HG02759 (cell line): ENCODE data around the gene TMEM145.

Experiments
- ATAC-seq: cut with Tn5 transposase; IDR thresholded peaks from one replicate; pipeline ENCODE4 v1.9.1; 2021; ENCODE audit warnings: mild to moderate bottlenecking, moderate library complexity; ENCODE audit not compliant: unreplicated experiment

The TMEM145 gene

DNA sequence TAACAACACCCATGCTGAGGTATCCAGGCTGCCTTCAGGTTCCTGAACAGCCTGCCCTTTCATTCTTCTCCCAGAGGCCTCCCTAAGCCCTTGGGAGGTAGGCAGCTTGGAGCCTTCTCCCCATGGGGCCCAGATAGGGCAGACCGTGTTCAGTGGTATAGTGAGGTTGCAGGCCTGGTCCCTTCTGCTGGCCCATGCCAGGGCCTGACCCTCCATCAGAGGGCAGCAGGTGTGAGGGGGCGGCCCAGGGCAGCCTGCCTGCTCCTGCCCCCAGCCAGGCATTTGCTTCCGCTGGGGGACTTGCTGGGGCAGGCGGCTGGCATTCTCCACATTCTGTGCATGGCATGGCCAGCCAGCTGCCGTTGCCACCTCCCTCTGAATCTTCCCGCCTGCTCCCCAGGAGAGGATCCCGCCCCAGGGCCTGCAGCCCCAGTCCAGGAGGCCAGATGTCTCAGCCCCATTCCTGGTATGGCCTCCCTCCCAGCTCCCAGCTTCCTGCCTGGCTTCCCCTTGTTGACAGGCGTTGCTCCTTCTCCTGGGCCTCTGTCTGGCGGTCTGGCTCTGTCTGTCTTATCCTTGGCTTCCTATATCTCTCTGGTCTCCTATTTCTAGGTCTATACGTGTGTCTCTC, 35.2 kb upstream of the TMEM145 start:
- ATAC-seq, result no peak

- ATAC-seq, result no peak
Measured at GRCh38 chr19:42278452-42279154, 34.5 kb upstream of the TMEM145 start.

- ATAC-seq, result no peak
Measured at GRCh38 chr19:42279155-42279901, 33.8 kb upstream of the TMEM145 start.

DNA sequence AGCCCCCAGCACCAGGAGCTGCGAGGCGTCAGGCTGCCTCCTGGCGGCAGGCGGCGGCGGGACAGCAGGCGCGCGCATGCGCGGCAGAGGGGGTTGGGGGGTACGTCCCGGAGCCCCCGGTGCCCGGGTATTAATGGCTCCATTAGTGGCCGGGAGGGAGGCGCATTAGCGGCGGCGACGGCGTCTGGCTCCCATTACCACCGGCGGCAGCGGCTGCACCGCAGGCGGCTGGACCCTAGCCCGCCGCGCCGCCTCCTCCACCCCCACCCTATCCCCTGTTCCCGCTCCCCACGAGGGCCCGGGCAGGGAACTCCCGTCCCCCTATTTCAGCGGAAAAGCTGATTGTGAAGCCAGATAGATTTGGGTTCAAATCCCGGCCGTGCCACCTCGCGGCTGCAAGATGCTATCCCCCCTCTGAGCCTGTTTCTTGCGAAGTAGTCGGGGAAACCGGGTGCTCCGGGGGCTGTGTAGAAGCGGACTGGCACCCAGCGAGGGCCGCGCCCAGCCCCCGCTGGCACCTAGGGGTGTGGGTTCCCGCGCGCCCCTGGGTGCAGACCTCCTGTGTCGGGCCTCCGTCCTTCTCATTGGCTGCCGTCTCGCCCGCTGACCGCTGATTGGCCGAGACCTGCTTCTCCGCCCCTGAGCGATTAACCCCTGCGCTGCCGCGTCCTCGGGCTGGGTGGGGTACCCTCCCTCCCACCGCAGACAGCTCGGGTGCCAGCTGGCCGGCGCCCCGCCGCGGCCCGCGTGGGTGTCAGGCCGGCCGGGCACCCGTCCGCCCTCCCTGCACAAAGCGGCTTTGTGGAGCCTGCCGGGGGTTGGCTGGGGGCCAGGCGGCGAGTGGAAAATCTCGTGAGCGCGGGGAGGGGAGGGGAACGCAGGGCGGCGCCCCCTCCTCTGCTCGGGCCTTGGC, 33.0 kb upstream of the TMEM145 start:
- ATAC-seq, result peak; percentile 35

DNA sequence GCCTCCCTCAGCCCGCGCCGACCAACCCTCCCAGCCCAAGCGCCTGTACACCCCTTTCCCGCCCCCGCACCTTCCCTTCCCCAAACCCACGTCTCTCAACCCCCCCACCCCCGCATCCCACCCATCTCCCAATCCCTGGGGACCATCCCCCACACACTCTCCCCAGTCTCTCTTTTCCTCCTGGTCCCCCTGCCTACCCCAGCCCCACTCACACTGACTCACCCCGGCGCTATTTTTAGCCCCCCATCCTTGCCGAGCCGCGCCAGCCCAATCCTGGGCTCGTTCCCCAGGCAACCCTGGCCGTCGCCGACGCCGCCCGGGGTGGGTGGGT, 32.3 kb upstream of the TMEM145 start:
- ATAC-seq, result no peak

GRCh38 chr19:42281146-42281826, 31.8 kb upstream of the TMEM145 start:
- no peak for ATAC-seq

DNA sequence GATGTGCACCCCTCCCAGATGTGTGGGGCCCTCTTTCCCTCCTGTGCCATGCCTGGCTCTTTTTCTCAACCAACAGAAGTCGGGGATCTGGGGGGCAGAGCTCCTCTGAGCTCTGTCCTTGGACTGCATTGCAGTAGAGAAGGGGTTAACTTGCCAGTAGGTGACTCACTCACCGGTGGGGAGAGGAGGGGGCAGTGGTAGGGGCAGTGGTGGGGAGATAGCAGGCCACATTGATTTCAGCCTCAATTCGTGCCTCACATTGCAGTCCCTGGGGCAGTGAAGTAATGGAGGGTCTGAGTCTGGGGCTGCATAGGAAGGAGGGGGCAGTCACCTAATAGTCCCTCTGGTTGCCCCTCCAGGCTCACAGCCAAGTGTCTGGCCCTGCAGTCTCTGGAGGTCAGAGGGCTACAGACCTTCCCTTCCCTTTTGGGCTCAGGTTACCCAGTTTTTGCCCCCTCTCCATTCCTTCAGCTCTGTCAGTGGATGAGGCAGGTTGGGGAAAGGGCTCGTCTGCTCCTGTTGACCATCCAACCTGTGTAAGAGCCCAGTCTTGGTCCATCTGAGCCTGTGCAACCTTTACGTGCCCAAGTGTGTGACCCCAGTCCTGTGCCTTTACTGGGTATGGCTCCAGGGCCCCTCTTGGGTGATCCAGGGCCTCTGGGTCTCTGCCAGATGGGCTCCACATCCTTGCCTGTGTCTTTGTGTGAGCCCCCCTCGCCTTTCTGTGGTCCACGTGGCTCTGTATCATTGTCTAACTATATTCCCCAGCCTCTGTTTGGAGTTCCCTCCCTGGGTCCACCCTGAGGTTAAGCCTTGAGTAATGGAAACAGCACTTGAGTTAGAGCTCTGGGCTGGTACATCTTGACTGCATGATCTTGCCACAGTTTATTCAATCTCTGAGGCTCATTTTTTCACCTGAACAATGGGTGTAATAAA, 31.0 kb upstream of the TMEM145 start:
- no peak for ATAC-seq

DNA sequence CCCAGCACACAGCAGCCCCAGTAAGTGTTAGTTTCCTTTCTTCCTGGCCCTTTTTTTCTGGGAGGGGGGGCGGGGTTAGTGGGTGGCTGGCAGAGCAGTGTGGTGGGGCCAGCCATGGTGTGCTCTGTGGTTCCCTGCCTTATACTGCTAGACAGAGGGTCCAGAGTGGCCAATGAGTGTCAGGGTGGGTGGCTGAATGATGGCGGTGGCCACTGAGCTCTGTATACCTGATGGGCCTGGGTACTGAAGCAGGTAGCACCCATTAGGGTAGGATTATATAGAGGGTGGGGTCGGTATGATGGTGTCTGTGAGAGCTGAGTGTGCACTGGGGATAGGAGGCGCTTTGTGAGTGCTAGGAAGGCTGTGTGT, 30.3 kb upstream of the TMEM145 start:
- no peak for ATAC-seq

DNA sequence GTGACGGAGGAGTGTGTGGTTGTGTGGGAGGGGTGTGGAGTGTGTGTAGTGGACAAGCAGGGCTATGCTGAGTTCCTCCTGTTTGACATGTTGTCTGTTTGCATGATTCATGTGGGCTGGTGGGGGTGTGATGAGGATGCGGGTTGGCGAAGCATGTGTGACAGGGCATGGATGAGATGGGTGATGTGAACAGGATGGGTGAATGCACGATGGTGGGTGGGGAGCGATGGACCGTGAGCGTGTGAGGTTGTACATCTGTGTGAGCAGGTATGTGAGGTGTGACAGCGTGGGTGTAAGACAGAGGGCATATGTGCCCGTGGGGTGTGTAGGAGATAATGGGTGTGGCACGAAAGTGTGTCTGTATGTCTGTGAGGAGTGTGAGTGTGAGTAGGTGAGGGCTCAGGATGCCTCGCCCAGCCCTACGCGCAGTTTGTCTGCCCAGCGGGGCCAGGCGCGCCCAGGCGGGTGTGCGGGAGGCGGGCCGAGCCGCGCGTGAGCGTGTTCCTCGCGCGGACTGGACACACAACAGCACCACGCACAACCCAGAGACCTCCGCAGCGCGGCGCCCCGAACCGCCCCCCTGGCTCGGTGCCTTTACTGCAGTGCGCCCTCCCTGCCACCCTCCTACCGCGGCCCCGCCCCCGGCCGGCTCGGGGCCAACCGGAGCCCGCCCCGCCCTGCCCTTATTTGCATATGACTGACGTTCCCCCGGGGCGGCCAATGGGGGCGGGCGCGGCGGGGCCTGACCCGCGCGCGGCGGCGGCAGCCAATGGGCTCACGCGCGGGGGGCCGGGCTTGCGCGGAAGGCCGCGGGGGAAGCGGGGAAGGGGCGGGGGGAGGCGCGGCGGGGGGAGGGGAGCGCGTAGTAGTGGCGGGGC, 29.7 kb upstream of the TMEM145 start:
- ATAC-seq, result peak; percentile 50

- peak; percentile 43 for ATAC-seq
Measured at GRCh38 chr19:42284066-42284501, 29.0 kb upstream of the TMEM145 start.

- no peak for ATAC-seq
Measured at GRCh38 chr19:42284591-42285341, 28.3 kb upstream of the TMEM145 start.

DNA sequence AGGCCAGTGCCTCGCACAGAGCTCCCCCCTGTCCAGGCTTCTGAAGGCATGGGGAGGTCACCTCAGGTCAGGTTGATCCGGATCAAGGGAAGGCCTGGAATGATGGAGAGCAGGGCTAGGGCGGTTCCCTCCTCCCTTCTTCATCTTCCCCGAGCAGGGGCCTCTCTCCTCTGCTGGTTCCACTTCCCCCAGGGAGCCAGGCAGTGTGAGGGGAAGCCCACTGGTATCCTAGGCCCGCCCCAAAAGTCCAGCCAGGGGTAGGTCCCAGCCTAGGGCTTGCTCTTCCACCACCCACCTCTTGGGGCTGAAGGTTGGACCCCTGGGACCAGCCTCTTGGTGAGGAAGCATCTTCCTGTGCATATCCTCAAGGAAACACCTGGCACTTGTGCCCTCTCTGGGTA, 27.6 kb upstream of the TMEM145 start:
- no peak for ATAC-seq

DNA sequence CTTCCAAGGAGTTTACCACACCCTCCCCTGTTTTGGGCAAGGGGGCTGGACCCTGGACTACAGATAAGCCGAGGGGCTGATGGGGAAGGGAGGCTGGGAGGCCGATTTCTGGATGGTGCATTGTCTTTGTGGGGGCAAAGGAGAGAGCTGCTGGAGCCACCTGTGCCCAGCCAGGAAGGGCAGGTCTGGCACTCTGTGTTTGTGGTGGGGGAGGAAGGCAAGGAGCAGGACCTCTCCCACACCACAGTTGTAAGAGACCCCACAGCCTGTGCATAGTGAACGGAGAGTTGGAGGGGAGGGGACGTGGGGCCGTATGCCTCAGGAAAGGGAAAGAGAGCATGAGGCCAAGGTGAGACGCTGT, 27.1 kb upstream of the TMEM145 start:
- ATAC-seq, result no peak

DNA sequence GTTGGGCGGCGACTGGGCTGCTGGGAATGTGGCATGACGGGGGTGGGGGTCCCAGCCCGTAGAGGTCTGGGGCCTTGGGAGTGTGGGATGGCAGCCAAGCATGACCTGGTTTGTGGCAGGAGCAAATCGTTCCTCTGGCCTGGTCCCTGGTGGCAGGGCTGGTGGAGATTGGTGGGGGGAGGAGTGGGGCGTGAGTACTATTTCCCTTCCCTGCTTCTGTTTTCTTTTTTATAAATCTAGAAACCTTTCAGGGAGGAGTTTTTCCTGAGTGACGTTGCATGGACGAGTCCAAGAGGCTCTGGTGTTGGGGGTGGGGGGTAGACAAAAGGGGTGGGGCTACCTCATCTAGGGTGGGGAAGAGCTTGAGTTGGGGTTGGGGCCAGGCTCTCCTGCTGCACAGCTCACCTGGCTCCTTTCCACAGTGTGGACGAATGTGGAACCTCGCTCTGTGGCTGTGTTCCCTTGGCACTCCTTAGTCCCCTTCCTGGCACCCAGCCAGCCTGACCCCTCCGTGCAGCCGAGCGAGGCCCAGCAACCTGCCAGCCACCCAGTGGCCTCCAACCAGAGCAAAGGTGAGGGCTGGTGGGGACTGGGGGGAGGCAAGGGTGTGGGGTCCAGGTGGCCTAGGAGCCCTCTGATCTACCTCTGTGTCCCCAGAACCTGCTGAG, 26.6 kb upstream of the TMEM145 start:
- ATAC-seq, result no peak

GRCh38 chr19:42287017-42287826, 25.9 kb upstream of the TMEM145 start:
- no peak for ATAC-seq

DNA sequence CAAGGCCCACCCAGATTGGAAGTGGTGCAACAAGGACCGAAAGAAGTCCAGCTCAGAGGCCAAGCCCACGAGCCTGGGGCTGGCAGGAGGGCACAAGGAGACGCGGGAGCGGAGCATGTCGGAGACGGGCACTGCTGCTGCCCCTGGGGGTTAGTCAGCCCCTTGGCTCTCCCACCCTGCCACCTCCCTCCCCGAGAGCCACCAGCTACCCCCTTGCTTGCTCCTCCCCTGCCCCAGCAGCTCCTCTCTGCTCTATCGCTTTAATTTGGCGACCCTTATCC, 25.3 kb upstream of the TMEM145 start:
- ATAC-seq, result no peak

GRCh38 chr19:42288387-42288786, 24.7 kb upstream of the TMEM145 start:
- ATAC-seq, result no peak
